Measurements from ENCODE around the gene ANKRD6.

Gene ANKRD6

DNA sequence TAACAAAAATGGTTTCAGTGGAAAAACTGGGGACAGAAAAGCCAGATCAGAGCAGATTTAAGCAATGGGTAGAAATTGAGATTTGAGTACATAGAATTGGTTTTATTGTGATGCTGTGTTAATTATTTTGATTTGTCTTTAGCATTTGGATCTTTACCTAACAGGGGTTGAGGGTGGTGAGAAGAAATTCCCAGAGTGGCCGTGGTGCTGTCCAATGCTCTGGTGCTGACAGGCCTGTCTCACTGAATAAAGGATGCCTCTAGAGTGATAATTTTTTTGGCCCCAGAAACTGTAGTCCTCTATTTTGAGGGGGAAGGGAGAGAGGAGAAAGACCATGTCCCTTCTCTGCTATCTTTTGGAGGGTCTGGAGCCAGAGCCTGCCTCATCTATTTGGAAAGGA, 126.5 kb downstream of the ANKRD6 start:
- Histone ChIP-seq H3K36me3 (replicated peaks) (no peaks in the 10 kb centered on the region), H3K27me3 (replicated peaks) (peaks cover 5% of the 10 kb centered on the region), H3K4me3 (ENCODE audit: low read depth, low read length) (no peak overlapping the region), H3K27ac (no peak overlapping the region)
- in situ Hi-C loops (cut with HindIII; ENCODE audit: low pct_ligation_motif_present, low sequenced_read_pairs), result no loop called here
- DNase-seq, result peak; percentile 28
- TF ChIP-seq, protein P1, sequence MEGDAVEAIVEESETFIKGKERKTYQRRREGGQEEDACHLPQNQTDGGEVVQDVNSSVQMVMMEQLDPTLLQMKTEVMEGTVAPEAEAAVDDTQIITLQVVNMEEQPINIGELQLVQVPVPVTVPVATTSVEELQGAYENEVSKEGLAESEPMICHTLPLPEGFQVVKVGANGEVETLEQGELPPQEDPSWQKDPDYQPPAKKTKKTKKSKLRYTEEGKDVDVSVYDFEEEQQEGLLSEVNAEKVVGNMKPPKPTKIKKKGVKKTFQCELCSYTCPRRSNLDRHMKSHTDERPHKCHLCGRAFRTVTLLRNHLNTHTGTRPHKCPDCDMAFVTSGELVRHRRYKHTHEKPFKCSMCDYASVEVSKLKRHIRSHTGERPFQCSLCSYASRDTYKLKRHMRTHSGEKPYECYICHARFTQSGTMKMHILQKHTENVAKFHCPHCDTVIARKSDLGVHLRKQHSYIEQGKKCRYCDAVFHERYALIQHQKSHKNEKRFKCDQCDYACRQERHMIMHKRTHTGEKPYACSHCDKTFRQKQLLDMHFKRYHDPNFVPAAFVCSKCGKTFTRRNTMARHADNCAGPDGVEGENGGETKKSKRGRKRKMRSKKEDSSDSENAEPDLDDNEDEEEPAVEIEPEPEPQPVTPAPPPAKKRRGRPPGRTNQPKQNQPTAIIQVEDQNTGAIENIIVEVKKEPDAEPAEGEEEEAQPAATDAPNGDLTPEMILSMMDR (IDR thresholded peaks at IDR 0.05; ENCODE audit: low read depth, low read length, missing control alignments), result no peak

- TF ChIP-seq, protein P1 (IDR thresholded peaks at IDR 0.05; ENCODE audit: low read depth, low read length, missing control alignments), result no peak
- peaks cover 5% of the 10 kb centered on the region for H3K27me3 ChIP-seq (replicated peaks)
- no peak overlapping the region for H3K4me3 ChIP-seq (ENCODE audit: low read depth, low read length)
- DNase-seq, result no peak
- no peaks in the 10 kb centered on the region for H3K36me3 ChIP-seq (replicated peaks)
- in situ Hi-C loops (cut with HindIII; ENCODE audit: low pct_ligation_motif_present, low sequenced_read_pairs), result no loop called here
- H3K27ac ChIP-seq, result no peak overlapping the region
These were observed 129.4 kb downstream of the ANKRD6 start for GRCh38 chr6:89562093-89562973.

DNA sequence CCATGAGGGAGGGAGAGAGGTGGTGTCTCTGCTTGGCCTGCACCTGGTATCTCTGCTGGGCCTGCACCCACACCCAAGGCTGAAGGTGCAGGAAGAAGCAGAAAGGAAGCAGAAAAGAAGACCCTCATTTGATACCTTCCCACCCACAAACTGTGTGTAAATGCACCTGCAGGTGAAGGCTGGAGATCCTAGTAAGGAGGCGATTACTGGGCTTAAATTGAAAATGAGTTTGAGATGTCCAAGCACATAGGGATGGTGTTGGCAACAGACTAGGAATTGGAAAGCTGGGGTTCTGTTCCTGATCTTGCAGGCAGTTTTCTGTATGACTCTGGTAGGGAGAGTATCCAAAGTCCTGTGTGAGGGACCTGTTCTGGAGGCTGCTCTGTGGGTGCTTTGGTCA, 130.9 kb downstream of the ANKRD6 start:
- TF ChIP-seq, protein P1 (IDR thresholded peaks at IDR 0.05; ENCODE audit: low read depth, low read length, missing control alignments), result no peak
- in situ Hi-C loops (cut with HindIII; ENCODE audit: low pct_ligation_motif_present, low sequenced_read_pairs), result no loop called here
- Histone ChIP-seq H3K27ac (no peak overlapping the region), H3K4me3 (ENCODE audit: low read depth, low read length) (no peak overlapping the region), H3K27me3 (replicated peaks) (peaks cover 5% of the 10 kb centered on the region), H3K36me3 (replicated peaks) (no peaks in the 10 kb centered on the region)
- no peak for DNase-seq

GRCh38 chr6:89564752-89565427, 131.9 kb downstream of the ANKRD6 start:
- H3K36me3 ChIP-seq (replicated peaks), result no peaks in the 10 kb centered on the region
- peak; percentile 14 for DNase-seq
- in situ Hi-C loops (cut with HindIII; ENCODE audit: low pct_ligation_motif_present, low sequenced_read_pairs), result no loop called here
- H3K27me3 ChIP-seq (replicated peaks), result peaks cover 5% of the 10 kb centered on the region
- TF ChIP-seq, protein P1 (IDR thresholded peaks at IDR 0.05; ENCODE audit: low read depth, low read length, missing control alignments), result no peak
- H3K4me3 ChIP-seq (ENCODE audit: low read depth, low read length), result no peak overlapping the region
- H3K27ac ChIP-seq, result no peak overlapping the region

DNA sequence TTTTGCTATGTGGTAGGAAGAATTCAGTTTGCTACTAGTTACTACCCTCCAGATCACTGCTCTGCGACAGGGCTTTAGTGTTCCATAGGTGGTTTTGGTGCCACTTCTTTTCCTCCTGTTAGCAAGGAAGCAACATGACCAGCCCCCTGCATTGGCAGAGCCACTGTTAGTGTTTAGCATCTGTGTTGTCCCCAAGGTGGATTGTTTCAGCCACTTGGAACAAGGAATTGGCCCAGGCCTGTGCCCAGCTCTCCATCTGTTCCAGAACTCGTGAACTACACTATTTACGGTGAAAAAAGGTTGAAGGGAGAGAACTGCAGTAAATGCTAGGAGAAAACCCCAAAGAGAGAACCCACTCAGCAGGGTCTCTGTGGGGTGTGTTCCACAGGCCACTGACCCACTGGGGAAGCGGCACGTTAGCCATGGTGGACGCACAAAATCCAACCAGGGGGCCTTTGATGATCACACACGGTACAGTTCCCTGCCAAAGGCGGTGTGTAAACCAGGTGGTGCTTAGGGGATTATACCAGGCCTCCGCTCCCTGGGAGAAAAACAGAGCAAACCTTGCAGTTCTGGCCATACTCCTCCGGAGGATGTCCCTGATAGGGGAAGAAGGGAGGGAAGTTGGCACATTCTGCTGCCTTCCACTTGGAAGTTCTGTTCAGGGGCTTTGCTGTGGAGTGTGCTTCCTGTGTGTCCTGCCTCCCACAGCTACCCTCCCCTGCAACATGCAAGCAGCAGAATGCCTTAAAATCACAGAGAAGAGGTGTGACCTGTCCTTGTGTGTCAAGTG, 133.3 kb downstream of the ANKRD6 start:
- H3K4me3 ChIP-seq (ENCODE audit: low read depth, low read length), result no peak overlapping the region
- peaks cover 5% of the 10 kb centered on the region for H3K27me3 ChIP-seq (replicated peaks)
- TF ChIP-seq, protein P1 (IDR thresholded peaks at IDR 0.05; ENCODE audit: low read depth, low read length, missing control alignments), result no peak
- H3K27ac ChIP-seq, result no peak overlapping the region
- in situ Hi-C loops (cut with HindIII; ENCODE audit: low pct_ligation_motif_present, low sequenced_read_pairs), result no loop called here
- no peaks in the 10 kb centered on the region for H3K36me3 ChIP-seq (replicated peaks)
- no peak for DNase-seq

Measured in brain microvascular endothelial cell (primary cell).